Thoracic aorta (tissue), 2 donors: ENCODE data around the gene CD109. TPM values are rescaled to one million over a fixed set of nuclear protein-coding genes. Genes with fewer than 3 reads are reported as not detected.
"Not testable (repeated sequence)": the region's sequence is repeated elsewhere in the genome, so short reads cannot be mapped to it uniquely, and the experiment has no call there.

Experiments
- ATAC-seq: fragments of 150-250 bp; one replicate; pipeline ENCODE4 v1.8.0; 2017; ENCODE audit warnings: low read depth; ENCODE audit not compliant: insufficient number of reproducible peaks, low FRiP score
- DNase-seq: peaks from one replicate; pipeline ENCODE4 v3.0.0-alpha.2; 2020; ENCODE audit warnings: low spot score
- H3K27ac ChIP-seq, 2 donors: fragments of 200-600 bp; sonication (generic); 1 replicate in 1 of 2; 2 replicates in 1 of 2; pipeline ENCODE4 v1.5.1; 2016; ENCODE audit warnings: mild to moderate bottlenecking in 2 of 2, moderate library complexity in 2 of 2
- H3K27me3 ChIP-seq: fragments of 200-600 bp; sonication (generic); replicated peaks from 2 replicates; pipeline ENCODE4 v1.6.0; 2016; ENCODE audit warnings: mild to moderate bottlenecking; ENCODE audit not compliant: insufficient read depth
- H3K36me3 ChIP-seq: fragments of 200-600 bp; sonication (generic); one replicate; pipeline ENCODE4 v1.5.1; 2016
- H3K4me1 ChIP-seq, 2 donors: fragments of 200-600 bp; sonication (generic); 1 replicate in 1 of 2; 2 replicates in 1 of 2; pipeline versions ENCODE4 v1.5.1 to v1.6.0; 2016; ENCODE audit warnings: low read depth in 2 of 2, mild to moderate bottlenecking in 1 of 2; ENCODE audit not compliant: control insufficient read depth in 1 of 2
- H3K4me3 ChIP-seq: fragments of 200-600 bp; sonication (generic); 2 replicates; pipeline ENCODE4 v1.5.1; 2016; ENCODE audit warnings: mild to moderate bottlenecking
- H3K9me3 ChIP-seq: fragments of 200-600 bp; sonication (generic); 2 replicates; pipeline ENCODE4 v1.5.1; 2016
- total RNA-seq, 2 donors: library from RNA; depleted of rRNA; stranded (reverse); fragments of >200 nt; gene quantifications; one replicate each; pipeline versions ENCODE4 v1.1.0 to v1.2.3, GENCODE V29; 2016
- TF ChIP-seq, protein P1 (sequence below): fragments of 200-600 bp; sonication (generic); IDR thresholded peaks from one replicate; pipeline ENCODE4 v1.5.1; 2019; ENCODE audit warnings: antibody characterized with exemption

The CD109 gene
- total RNA-seq, 2 donors from 2014 or later: 12.6 to 21.3 TPM

DNA sequence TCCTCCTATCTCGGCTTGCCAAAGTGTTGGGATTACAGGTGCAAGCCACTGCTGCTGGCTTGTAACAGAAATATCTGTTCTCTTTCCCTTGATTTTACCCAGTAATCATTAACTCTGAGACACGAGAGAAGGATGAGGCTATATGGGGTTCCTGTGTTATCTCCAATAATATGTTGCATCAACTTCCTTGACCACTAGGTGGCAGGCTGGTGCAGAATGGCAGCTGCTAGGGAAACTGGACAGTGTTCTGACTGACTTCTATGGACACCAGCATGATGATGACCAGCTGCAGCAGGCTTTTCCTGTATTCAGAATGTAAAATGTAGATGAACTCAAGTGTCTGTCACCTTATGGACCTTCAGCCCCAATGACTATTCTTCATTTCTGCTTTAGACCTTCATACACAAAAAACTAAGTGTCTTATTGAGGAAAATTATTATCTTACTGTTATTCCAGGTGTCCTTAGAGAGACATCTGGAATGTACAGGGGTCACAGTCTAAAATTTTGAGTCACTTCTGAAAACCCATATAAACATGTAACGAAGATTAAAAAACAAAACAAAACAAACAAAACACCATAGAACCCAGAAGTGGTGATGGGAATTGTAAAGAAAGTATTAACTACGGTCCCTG lies 20.4 kb upstream of the CD109 start:
- TF ChIP-seq, protein P1, sequence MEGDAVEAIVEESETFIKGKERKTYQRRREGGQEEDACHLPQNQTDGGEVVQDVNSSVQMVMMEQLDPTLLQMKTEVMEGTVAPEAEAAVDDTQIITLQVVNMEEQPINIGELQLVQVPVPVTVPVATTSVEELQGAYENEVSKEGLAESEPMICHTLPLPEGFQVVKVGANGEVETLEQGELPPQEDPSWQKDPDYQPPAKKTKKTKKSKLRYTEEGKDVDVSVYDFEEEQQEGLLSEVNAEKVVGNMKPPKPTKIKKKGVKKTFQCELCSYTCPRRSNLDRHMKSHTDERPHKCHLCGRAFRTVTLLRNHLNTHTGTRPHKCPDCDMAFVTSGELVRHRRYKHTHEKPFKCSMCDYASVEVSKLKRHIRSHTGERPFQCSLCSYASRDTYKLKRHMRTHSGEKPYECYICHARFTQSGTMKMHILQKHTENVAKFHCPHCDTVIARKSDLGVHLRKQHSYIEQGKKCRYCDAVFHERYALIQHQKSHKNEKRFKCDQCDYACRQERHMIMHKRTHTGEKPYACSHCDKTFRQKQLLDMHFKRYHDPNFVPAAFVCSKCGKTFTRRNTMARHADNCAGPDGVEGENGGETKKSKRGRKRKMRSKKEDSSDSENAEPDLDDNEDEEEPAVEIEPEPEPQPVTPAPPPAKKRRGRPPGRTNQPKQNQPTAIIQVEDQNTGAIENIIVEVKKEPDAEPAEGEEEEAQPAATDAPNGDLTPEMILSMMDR: peak; percentile 79
- Histone ChIP-seq H3K9me3 (no peaks in the 10 kb centered on the region), H3K36me3 (no peaks in the 10 kb centered on the region), H3K4me3 (no peak overlapping the region), H3K27ac (no peak overlapping the region), H3K27me3 (no peaks in the 10 kb centered on the region), H3K4me1 (no peaks in the 10 kb centered on the region)
- DNase-seq (peak; percentile 43), ATAC-seq (no peak)

DNA sequence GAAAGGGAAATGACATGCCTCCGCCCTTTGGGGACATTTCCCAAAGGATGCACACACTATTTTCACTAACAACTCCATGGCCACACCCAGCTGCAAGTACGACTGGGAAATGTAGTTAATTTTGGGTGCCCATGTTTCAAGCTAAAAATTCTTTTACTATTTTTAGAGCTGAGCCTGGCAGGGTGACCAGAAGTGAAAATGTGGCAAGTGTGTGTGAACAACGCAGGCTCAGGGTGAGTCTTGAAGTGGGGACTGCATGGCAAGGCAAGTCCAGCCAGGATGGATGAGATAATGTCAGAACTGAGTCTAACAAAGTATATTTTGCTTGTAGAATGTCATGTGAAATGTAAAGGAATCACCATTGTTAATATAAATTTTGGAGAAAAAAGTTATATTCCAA lies 17.0 kb upstream of the CD109 start:
- no peak overlapping the region for H3K4me3 ChIP-seq
- no peaks in the 10 kb centered on the region for H3K4me1 ChIP-seq
- DNase-seq (no peak), ATAC-seq (peak; percentile 57)
- H3K27me3 ChIP-seq: no peaks in the 10 kb centered on the region
- TF ChIP-seq, protein P1: no peak
- H3K27ac ChIP-seq: no peak overlapping the region
- no peaks in the 10 kb centered on the region for H3K36me3 ChIP-seq
- no peaks in the 10 kb centered on the region for H3K9me3 ChIP-seq

DNA sequence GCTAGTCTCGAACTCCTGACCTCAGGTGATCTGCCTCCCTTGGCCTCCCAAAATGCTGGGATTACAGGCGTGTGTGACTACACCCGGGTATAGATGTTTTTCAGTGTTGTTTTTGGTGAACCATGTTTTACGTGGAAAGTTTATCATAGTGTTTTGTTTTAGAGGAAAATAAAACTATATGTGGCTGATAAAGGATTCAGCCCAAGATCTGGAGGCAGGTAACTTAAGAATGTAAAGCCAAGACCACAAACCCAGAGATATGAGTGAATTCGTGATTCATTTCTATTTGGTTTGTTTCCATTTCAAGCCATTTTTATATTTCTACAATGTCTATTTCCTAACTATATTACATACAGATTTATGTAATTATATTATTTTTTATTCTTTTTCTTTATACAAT lies 16.2 kb upstream of the CD109 start:
- not testable (repeated sequence) for H3K27me3 ChIP-seq, H3K4me1 ChIP-seq, ATAC-seq, DNase-seq, H3K9me3 ChIP-seq, H3K36me3 ChIP-seq, H3K27ac ChIP-seq, H3K4me3 ChIP-seq

DNA sequence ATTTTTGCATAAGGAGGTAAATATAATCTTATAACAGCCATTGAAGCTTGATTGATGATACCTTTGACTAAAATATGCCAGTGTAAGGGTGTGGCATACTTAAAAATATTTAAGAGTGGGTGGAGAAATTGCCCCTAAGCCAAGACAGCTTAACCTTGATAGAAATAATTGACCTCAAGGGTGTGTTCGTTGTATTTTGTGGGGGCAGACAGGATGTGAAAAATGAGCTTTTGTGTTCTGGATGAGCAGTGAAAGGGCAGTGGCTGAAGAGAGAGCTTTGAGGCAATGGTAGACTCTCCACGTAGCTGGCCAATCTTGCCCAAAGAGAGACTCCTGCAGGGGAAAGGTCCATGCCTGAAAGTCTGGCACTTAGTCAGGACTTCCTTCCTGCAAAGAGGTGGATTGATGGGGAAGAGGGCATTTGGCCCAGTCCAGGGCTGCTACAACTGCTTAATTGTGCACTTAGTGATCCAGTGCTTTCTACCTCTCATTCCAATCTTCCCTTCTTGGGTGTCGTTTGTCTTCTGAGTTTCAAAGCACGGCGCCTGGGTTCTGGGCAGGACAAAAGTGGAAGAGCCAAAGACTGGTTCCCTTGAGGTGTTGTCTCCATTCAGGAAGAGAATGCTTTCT lies 15.6 kb upstream of the CD109 start:
- H3K4me3 ChIP-seq: no peak overlapping the region
- no peaks in the 10 kb centered on the region for H3K27me3 ChIP-seq
- H3K36me3 ChIP-seq: no peaks in the 10 kb centered on the region
- ATAC-seq (no peak), DNase-seq (no peak)
- TF ChIP-seq, protein P1: no peak
- H3K27ac ChIP-seq: no peak overlapping the region
- no peaks in the 10 kb centered on the region for H3K4me1 ChIP-seq
- no peaks in the 10 kb centered on the region for H3K9me3 ChIP-seq

DNA sequence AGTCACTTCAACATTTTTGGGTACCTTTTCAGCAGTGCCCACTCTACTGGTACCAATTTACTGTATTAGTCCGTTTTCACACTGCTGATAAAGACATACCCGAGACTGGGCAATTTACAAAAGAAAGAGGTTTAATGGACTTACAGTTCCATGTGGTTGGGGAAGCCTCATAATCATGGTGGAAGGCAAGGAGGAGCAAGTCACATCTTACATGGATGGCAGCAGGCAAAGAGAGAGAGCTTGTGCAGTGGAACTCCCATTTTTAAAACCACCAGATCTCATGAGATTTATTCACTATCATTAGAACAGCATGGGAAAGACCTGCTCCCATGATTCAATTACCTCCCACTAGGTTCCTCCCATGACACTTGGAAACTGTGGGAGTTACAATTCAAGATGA lies 12.4 kb upstream of the CD109 start:
- not testable (repeated sequence) for H3K4me3 ChIP-seq, H3K27ac ChIP-seq, H3K27me3 ChIP-seq, H3K4me1 ChIP-seq, ATAC-seq, DNase-seq, H3K36me3 ChIP-seq, H3K9me3 ChIP-seq

DNA sequence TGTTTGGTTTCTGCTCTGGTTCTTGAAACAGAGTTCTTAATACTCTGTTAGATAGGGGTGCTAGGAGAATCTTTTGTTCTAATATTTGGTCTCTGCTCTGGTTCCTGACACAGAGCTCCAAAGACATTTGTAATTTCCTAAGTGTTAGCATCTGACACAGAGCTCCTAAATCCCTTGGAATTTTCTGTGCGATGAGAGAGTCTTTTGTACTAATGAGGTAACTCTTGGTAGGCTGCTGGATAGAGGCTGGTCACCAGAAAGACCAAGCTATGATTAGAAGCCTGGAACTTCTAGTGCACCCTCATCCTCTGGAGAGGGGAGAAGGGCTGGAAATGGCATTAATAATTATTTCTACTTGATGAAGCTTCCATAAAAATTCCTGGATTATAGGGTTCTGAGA lies 7.7 kb upstream of the CD109 start:
- ATAC-seq (no peak), DNase-seq (no peak)
- no peak overlapping the region for H3K4me3 ChIP-seq
- TF ChIP-seq, protein P1: no peak
- no peaks in the 10 kb centered on the region for H3K36me3 ChIP-seq
- no peak overlapping the region for H3K27ac ChIP-seq
- H3K9me3 ChIP-seq: no peaks in the 10 kb centered on the region
- no peaks in the 10 kb centered on the region for H3K4me1 ChIP-seq
- no peaks in the 10 kb centered on the region for H3K27me3 ChIP-seq
